Measurements from ENCODE around the gene NINJ2.

DNA sequence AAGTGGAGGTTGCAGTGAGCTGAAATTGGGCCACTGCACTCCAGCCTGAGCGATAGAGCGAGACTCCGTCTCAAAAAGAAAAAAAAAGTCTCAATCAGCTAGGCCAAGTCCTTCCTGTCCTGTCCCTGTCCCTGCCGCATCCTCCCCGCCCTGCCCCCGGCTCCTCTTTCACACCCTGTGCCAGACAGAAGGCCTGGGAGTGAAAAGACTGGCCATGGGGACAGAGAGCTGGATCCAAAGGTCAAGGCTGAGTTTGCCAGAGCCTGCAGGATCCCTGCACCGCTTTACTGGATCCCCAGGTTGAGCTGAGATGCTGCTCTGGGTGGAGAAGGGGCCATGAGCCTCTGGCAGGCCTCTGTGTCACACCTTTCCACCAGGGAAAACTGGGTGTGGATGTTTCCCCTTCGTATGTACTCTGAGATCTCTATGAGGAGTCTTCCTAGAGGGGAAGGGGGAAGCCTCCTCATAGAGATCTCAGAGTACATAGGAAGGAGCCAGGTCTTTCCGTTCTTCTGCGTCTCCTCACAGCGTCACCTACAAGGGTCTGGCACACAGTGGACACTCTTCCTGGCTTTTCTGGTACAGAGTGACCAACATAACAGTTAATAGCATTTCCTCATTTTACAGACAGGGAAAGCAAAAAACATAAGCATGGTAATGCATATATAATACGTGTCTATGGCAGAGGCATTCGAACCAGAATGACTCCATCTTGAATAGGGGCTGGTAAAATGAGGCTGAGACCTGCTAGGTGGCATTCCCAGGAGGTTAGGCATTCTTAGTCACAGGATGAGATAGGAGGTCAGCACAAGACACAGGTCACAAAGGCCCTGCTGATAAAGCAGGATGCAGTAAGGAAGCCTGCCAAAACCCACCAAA, 35.1 kb downstream of the NINJ2 start:
- no peak for TF ChIP-seq EZH2 (IDR thresholded peaks at IDR 0.05; ENCODE audit: insufficient read depth, low read length)
- TF ChIP-seq, protein P1, sequence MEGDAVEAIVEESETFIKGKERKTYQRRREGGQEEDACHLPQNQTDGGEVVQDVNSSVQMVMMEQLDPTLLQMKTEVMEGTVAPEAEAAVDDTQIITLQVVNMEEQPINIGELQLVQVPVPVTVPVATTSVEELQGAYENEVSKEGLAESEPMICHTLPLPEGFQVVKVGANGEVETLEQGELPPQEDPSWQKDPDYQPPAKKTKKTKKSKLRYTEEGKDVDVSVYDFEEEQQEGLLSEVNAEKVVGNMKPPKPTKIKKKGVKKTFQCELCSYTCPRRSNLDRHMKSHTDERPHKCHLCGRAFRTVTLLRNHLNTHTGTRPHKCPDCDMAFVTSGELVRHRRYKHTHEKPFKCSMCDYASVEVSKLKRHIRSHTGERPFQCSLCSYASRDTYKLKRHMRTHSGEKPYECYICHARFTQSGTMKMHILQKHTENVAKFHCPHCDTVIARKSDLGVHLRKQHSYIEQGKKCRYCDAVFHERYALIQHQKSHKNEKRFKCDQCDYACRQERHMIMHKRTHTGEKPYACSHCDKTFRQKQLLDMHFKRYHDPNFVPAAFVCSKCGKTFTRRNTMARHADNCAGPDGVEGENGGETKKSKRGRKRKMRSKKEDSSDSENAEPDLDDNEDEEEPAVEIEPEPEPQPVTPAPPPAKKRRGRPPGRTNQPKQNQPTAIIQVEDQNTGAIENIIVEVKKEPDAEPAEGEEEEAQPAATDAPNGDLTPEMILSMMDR (IDR thresholded peaks at IDR 0.05; ENCODE audit: insufficient read depth, low read depth, low read length): no peak

All from astrocyte (in vitro differentiated cells and primary cell).